ENCODE measurements around the gene ITPKB.

Gene ITPKB

GRCh38 chr1:226598455-226598849, 140.6 kb downstream of the ITPKB start:
- no peak overlapping the region for H3K4me2 ChIP-seq (ENCODE audit: insufficient read depth, low read length)
- H2AFZ ChIP-seq (ENCODE audit: low read depth, low read length) = no peak overlapping the region
- H3K4me1 ChIP-seq (ENCODE audit: insufficient read depth, low read length) = no peaks in the 10 kb centered on the region
- no peak overlapping the region for H3K4me3 ChIP-seq (ENCODE audit: low read depth in 1 of 2, low read length in 2 of 2)
- H3K9me3 ChIP-seq (ENCODE audit: insufficient read depth, low read length, severe bottlenecking) = no peaks in the 10 kb centered on the region
- DNase-seq (no peak), ATAC-seq (ENCODE audit: insufficient read depth, low read depth) (no peak)
- no peaks in the 10 kb centered on the region for H3K36me3 ChIP-seq (ENCODE audit: insufficient read depth, low read length)
- no peak overlapping the region for H3K9ac ChIP-seq (ENCODE audit: low read depth, low read length)
- H3K79me2 ChIP-seq (ENCODE audit: insufficient read depth, low read length) = no peaks in the 10 kb centered on the region
- no peak overlapping the region for H3K27ac ChIP-seq (ENCODE audit: low read length)
- TF ChIP-seq CTCF (IDR thresholded peaks at IDR 0.05; ENCODE audit: borderline replicate concordance, extremely low read depth, low read length, poor library complexity, severe bottlenecking) (no peak), EZH2 (IDR thresholded peaks at IDR 0.05; ENCODE audit: borderline replicate concordance, low read depth, low read length, severe bottlenecking) (no peak)
- no peaks in the 10 kb centered on the region; the same call in 1 of the 2 replicates for H4K20me1 ChIP-seq (ENCODE audit: insufficient read depth, low read length)
- no peaks in the 10 kb centered on the region for H3K27me3 ChIP-seq (ENCODE audit: insufficient read depth, low read length, poor library complexity)

- Histone ChIP-seq H3K4me3 (ENCODE audit: low read depth in 1 of 2, low read length in 2 of 2) (no peak overlapping the region), H3K4me1 (ENCODE audit: insufficient read depth, low read length) (no peaks in the 10 kb centered on the region), H4K20me1 (ENCODE audit: insufficient read depth, low read length) (no peaks in the 10 kb centered on the region; the same call in 1 of the 2 replicates), H3K27me3 (ENCODE audit: insufficient read depth, low read length, poor library complexity) (no peaks in the 10 kb centered on the region), H3K4me2 (ENCODE audit: insufficient read depth, low read length) (no peak overlapping the region), H3K36me3 (ENCODE audit: insufficient read depth, low read length) (no peaks in the 10 kb centered on the region), H2AFZ (ENCODE audit: low read depth, low read length) (no peak overlapping the region), H3K27ac (ENCODE audit: low read length) (no peak overlapping the region), H3K9me3 (ENCODE audit: insufficient read depth, low read length, severe bottlenecking) (no peaks in the 10 kb centered on the region), H3K79me2 (ENCODE audit: insufficient read depth, low read length) (no peaks in the 10 kb centered on the region), H3K9ac (ENCODE audit: low read depth, low read length) (no peak overlapping the region)
- ATAC-seq (ENCODE audit: insufficient read depth, low read depth) (no peak), DNase-seq (no peak)
- no peak for TF ChIP-seq EZH2 (IDR thresholded peaks at IDR 0.05; ENCODE audit: borderline replicate concordance, low read depth, low read length, severe bottlenecking)
- no peak for TF ChIP-seq CTCF (IDR thresholded peaks at IDR 0.05; ENCODE audit: borderline replicate concordance, extremely low read depth, low read length, poor library complexity, severe bottlenecking)
Measured at GRCh38 chr1:226597616-226598454, 141.2 kb downstream of the ITPKB start.

- H3K27me3 ChIP-seq (ENCODE audit: insufficient read depth, low read length, poor library complexity) = no peaks in the 10 kb centered on the region
- no peak overlapping the region for H3K4me3 ChIP-seq (ENCODE audit: low read depth in 1 of 2, low read length in 2 of 2)
- no peak overlapping the region for H3K9ac ChIP-seq (ENCODE audit: low read depth, low read length)
- no peak overlapping the region for H3K4me2 ChIP-seq (ENCODE audit: insufficient read depth, low read length)
- H3K36me3 ChIP-seq (ENCODE audit: insufficient read depth, low read length) = no peaks in the 10 kb centered on the region
- ATAC-seq (ENCODE audit: insufficient read depth, low read depth) (no peak), DNase-seq (no peak)
- no peaks in the 10 kb centered on the region for H3K79me2 ChIP-seq (ENCODE audit: insufficient read depth, low read length)
- TF ChIP-seq CTCF (IDR thresholded peaks at IDR 0.05; ENCODE audit: borderline replicate concordance, extremely low read depth, low read length, poor library complexity, severe bottlenecking) (no peak), EZH2 (IDR thresholded peaks at IDR 0.05; ENCODE audit: borderline replicate concordance, low read depth, low read length, severe bottlenecking) (no peak)
- no peaks in the 10 kb centered on the region for H3K4me1 ChIP-seq (ENCODE audit: insufficient read depth, low read length)
- H4K20me1 ChIP-seq (ENCODE audit: insufficient read depth, low read length) = no peaks in the 10 kb centered on the region; the same call in 1 of the 2 replicates
- H3K9me3 ChIP-seq (ENCODE audit: insufficient read depth, low read length, severe bottlenecking) = no peaks in the 10 kb centered on the region
- no peak overlapping the region for H2AFZ ChIP-seq (ENCODE audit: low read depth, low read length)
- no peak overlapping the region for H3K27ac ChIP-seq (ENCODE audit: low read length)
Measured at GRCh38 chr1:226596531-226597165, 142.4 kb downstream of the ITPKB start.

All from DND-41 (cell line).